NCI-H345 treated with DMSO at 0.1 percent for 48 hours (cell line): ENCODE data around the gene DOCK1.
A peak's percentile ranks its signal among the peaks of the same experiment; 100 is the strongest.

Source experiments
- DNase-seq: peaks from one replicate; lab custom pipeline; 2025; ENCODE audit not compliant: unreplicated experiment; lab: John Stamatoyannopoulos, UW

The DOCK1 gene

DNA sequence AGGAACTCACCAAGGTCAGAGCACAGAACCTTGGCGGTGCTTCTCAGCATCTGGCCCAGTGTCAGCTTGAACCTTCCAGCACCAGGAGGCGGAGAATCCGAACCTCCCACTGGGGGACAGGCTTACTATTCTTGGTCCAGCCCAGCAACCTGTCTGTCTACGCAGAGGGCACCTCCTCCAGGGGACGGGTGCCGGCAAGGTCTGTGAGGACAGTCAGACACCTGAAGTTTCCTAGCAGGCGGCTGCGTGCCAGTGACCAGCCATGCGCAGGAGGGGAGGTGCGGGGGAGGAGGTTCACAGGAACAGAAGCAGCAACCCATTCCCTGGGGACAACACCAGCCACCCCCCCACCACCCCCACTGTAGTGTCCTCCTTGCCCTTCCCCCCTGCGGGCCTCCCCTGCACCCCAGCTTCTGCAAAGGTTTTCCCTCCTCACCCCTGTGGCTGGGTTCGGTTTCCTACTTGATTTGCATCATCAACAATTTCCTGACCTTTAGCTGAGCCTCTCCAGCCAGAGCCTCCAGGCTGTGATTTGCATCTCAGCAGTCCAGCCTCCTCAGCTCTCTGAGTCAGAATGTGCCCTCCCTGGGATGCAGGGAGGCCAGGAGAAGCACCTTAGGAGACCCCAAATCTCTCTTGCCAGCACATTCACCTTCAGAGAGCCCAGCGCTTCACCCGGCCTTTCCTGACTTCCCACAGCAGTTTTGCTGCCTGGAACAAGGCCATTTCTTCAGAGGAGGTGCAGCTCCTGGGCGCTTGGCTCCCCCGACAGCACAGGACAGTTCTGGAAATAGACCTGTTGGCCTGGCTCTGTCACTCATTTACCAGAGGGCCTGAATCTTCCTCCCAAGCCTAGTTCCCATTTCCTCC lies 536.4 kb downstream of the DOCK1 start:
- no peak for DNase-seq

GRCh38 chr10:127442220-127442525 lies 536.9 kb downstream of the DOCK1 start:
- no peak for DNase-seq

DNA sequence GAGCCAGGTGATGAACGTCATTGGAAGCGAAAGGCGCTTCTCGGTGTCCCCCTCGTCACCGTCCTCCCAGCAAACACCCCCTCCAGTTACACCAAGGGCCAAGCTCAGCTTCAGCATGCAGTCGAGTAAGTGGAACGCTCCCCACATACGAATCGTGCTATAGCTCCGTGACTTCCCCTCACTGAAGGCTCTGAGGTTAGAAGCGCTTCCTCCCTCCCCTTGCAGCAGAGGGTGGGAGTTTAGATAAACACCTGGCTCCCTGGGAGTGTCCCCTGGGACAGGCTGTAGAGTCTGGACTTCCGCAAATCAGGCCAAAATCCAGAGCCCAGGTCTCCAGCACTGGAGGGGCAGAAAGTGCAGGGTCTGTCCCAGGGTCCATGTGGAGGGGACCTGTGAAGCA lies 538.9 kb downstream of the DOCK1 start:
- DNase-seq: no peak

DNA sequence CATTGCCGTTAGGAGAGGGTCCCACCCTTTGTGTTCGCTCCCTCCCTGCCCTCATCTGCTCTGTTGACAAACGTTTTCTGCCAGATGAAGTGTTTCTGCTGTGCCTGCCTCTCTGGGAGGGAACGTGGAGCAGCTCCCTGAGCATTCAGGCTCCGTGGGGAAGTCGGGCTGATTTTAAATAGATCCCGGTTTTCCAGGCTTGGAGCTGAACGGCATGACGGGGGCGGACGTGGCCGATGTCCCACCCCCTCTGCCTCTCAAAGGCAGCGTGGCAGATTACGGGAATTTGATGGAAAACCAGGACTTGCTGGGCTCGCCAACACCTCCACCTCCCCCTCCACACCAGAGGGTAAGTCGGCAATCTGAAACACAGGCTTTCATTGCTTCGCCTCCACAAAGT lies 542.0 kb downstream of the DOCK1 start:
- DNase-seq: peak; percentile 51

- DNase-seq: peak; percentile 34
Observed at GRCh38 chr10:127449490-127449889, 544.3 kb downstream of the DOCK1 start.

DNA sequence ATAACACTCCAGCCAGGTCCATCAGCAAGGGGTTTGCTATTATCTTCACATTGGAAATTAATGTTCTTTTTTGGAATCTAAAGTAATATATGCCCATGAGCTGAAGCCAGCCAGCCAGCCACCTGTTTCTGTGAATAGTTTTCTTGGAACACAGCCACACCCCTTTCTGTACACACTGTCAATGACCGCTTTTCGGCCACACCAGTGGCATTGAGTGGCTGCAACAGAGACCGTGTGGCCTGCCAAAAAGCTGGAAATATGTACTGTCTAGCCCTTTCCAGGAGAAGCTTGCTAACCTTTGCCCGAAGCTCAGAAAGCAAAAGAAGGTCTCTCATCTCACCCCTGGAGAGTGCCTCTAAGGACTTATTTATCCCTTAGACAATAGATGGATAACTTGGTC lies 545.4 kb downstream of the DOCK1 start:
- no peak for DNase-seq

DNA sequence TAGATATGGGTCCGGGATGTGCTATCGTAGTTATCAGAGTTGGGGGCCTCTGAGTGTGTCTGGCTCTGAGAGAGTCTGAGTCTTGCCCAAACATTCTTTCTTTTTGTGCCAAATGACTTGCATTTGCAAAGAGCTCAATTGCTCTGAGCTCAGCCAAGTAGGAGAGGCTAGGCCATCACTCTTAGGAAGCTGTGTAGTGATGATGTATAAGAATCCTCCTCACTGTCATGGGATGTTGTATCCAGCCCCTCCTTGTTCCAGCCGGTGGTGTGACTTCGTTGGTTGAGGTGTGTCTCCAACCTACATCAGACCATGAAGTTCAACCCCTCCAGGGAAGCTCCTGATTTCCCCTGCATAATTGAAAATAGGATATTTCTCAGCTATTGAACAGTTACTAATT lies 546.4 kb downstream of the DOCK1 start:
- no peak for DNase-seq

GRCh38 chr10:127452568-127452967 lies 547.3 kb downstream of the DOCK1 start:
- no peak for DNase-seq

DNA sequence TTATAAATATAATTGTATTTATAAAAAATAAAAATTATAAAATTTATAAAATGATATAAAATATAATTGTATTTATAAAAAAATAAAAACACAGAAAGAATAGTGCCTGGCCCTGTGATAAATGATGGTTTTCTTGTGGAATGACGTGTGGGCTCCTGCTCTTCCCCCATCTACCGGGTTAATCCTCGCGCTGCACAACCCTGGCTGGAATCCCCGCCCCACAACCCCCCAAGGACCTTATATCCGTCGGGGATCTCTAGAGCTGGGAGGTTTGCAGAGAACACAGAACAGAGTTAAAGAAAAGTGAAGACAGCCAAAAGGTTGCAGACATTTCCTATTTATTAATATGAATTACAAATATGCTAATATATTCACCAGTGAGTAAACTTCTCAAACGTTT lies 548.5 kb downstream of the DOCK1 start:
- no peak for DNase-seq

DNA sequence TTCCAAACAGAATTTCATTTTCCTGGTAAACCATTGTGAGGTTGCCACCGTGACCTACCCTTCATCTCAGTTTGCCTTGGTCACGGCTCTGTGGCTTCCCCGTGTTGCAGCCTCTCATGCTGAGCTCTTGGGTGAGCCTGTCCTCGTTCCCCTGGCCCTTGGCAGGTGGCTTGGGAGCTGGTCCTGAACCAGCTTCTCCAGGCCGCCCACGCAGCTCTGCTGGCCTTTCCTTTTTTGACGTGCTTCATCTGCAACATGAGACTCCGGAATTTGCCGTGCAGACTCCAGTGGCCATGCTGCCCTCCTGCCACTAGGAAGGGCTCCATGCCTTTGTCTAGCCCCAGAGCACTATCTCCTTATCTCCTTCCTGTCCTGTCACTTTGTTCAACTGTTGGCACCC lies 550.9 kb downstream of the DOCK1 start:
- no peak for DNase-seq

GRCh38 chr10:127458016-127458810 lies 553.0 kb downstream of the DOCK1 start:
- DNase-seq: no peak

- DNase-seq: no peak
Observed at GRCh38 chr10:127458829-127459228, 553.6 kb downstream of the DOCK1 start.

DNA sequence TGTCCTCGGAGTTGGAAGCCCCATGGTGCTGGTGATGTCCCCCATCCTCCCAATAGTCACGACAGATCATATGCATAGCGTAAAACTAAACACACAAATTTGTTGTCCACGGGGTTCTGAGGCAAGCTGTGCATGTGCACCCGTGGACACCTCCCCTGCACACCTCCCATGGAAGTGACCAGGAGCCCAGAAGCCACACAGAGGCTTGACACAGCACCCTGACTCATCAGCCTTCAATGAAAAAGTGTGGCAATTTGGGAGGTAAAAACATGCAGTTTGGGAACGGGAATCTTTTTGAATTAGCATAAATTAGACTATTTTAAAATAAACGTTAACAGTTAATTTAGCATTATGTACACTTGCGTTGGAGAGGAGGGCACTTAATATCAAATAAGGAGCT lies 554.7 kb downstream of the DOCK1 start:
- DNase-seq: no peak

DNA sequence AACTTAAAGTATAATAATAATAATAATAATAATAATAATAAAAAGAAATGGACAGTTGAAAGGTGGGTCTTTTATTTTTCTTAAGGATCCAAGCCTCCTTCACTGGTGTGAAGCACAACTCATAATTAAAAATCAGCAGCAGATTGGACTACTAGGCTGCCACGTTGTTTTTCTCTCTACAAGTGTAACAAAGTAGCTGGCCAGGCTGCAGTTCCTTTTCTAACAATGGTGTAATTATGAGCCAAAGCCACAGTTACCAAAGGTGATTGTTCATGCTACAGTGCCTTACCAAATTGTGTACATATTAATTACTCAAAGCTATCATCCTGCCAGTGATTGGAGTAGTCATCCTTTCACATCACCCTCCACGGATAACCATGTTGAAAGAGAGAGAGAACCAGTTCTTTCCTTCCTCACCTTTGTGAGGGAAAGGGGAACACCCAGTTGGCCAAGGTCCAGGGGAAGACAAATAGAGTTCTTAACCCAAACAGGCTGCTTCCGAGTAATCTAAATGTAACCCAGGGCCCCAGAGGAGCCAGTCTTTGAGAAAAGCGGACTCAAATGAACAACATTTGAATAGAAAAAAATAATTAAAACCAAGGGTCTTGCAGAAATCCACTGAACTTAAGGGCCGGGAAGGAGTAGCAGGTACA lies 557.5 kb downstream of the DOCK1 start:
- peak; percentile 35 for DNase-seq

- DNase-seq: no peak
Observed at GRCh38 chr10:127463548-127463947, 558.3 kb downstream of the DOCK1 start.

GRCh38 chr10:127464561-127464960 lies 559.3 kb downstream of the DOCK1 start:
- no peak for DNase-seq

- DNase-seq: no peak
Observed at GRCh38 chr10:127467811-127468210, 562.6 kb downstream of the DOCK1 start.

GRCh38 chr10:127468632-127469031 lies 563.4 kb downstream of the DOCK1 start:
- no peak for DNase-seq

GRCh38 chr10:127470911-127471310 lies 565.7 kb downstream of the DOCK1 start:
- DNase-seq: no peak

DNA sequence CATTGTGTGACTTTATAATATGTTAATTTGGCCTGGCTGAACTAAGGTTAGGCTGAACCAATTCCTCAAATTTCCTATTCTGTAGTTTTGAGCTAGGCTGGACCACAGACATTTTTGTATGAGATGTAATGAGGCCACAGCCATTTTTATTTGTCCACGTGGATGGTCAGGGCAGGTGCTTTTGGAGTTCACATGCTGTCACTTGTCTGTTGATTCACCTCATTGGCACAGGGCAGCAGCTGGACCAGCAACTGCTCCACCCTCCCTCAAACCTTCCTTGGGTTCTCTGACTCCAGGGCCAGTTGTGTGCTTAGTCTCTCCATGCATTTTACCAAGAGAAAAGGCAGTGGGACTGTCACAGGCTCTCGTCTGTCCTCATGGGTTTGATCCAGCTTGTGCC lies 567.7 kb downstream of the DOCK1 start:
- DNase-seq: no peak

DNA sequence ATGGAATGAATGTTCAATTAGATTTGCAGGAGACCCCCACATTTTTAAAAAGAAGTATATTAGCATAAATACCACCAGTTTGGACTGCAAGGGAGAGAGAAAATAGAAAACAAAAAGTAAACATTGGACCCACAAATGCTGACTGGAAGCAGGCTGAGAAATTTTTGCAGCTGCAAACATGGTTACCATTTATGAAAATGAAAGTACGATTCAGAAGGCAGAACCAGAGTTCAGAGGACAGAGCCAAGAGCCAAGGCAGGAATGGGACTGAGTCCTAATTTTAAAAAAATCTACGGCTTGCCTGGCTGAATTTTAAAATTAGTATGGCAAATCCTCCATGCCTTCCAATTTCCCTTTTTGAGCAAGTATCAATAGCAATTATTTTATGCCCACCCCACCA lies 569.3 kb downstream of the DOCK1 start:
- no peak for DNase-seq
